H1 (cell line): Measurements from ENCODE around the gene CEP350. TPM values are rescaled to one million over a fixed set of nuclear protein-coding genes. Genes with fewer than 3 reads are reported as not detected.

ENCODE experiments used
- CHD2 ChIP-seq: IDR thresholded peaks from 2 replicates; pipeline ENCODE4 v1.6.1; 2012; ENCODE audit warnings: low read length, improper control_type of control experiment
- CHD7 ChIP-seq: fragments of 300-600 bp; sonication (generic); IDR thresholded peaks from 2 replicates; pipeline ENCODE4 v1.7.1; 2012; ENCODE audit warnings: low read length, moderate library complexity, mild to moderate bottlenecking, inconsistent platforms; ENCODE audit not compliant: insufficient replicate concordance
- EP300 ChIP-seq, 2 experiments: IDR thresholded peaks; 1 replicate in 1 of 2; 2 replicates in 1 of 2; pipeline ENCODE4 v1.6.1; 2011 to 2012; ENCODE audit warnings: low read depth in 2 of 2, low read length in 2 of 2, mild to moderate bottlenecking in 2 of 2, borderline replicate concordance in 1 of 2, inconsistent platforms in 1 of 2, moderate library complexity in 1 of 2
- HDAC2 ChIP-seq, 2 experiments: fragments of 300-600 bp in 1 of 2; sonication (generic) in 1 of 2; IDR thresholded peaks; 2 replicates each; pipeline ENCODE4 v1.6.1; 2011 to 2012; ENCODE audit warnings: low read depth in 2 of 2, low read length in 2 of 2, mild to moderate bottlenecking in 2 of 2, moderate library complexity in 2 of 2, borderline replicate concordance in 1 of 2, inconsistent platforms in 1 of 2
- JUN ChIP-seq: IDR thresholded peaks from 2 replicates; pipeline ENCODE4 v1.6.1; 2011; ENCODE audit warnings: low read depth, mild to moderate bottlenecking, improper control_type of control experiment, low read length
- SP1 ChIP-seq: IDR thresholded peaks from 2 replicates; pipeline ENCODE4 v1.6.1; 2011; ENCODE audit warnings: low read depth, low read length
- SP2 ChIP-seq: IDR thresholded peaks from 2 replicates; pipeline ENCODE4 v1.6.1; 2012; ENCODE audit warnings: mild to moderate bottlenecking, low read length, inconsistent platforms
- polyA plus RNA-seq, 7 experiments: library from polyadenylated mRNA; depleted of rRNA in 3 of 7; stranded (reverse) in 5 of 7; unstranded in 2 of 7; fragments of >200 nt in 5 of 7; fragments of 200-250 nt in 2 of 7; gene quantifications; 1 replicate in 5 of 7; 2 replicates in 1 of 7; 4 replicates in 1 of 7; pipeline versions ENCODE4 v1.2.1 to v1.2.3, GENCODE V29; 2011 to 2013; ENCODE audit warnings: missing spikeins in 2 of 7, mixed read lengths in 2 of 7
- total RNA-seq: library from RNA; stranded (reverse); fragmentation: NEBNext Ultra II Directional; extraction: Animal tissue kit (Norgen Biotek cat#: 25700); gene quantifications from 2 replicates; pipeline ENCODE4 v1.2.1, GENCODE V29; 2021

CEP350 gene
- total and polyA plus RNA-seq, 2 of the 8 experiments (the other 6 are each of a cell fraction or from before 2014, with no cell fraction given), result 5.6 to 39.4 TPM

- TF ChIP-seq CHD7 (no peak), JUN (no peak), EP300 (IDR thresholded peaks at IDR 0.05; ENCODE audit: borderline replicate concordance in 1 of 2, low read depth in 2 of 2, low read length in 2 of 2) (no peak), HDAC2 (IDR thresholded peaks at IDR 0.05; ENCODE audit: borderline replicate concordance in 1 of 2, low read depth in 2 of 2, low read length in 2 of 2) (no peak), SP1 (no peak), SP2 (no peak), CHD2 (no peak)
Measured at GRCh38 chr1:179930867-179931266, 23.7 kb upstream of the CEP350 start (continued).
